ENCODE measurements around the gene CD160.

Gene CD160

DNA sequence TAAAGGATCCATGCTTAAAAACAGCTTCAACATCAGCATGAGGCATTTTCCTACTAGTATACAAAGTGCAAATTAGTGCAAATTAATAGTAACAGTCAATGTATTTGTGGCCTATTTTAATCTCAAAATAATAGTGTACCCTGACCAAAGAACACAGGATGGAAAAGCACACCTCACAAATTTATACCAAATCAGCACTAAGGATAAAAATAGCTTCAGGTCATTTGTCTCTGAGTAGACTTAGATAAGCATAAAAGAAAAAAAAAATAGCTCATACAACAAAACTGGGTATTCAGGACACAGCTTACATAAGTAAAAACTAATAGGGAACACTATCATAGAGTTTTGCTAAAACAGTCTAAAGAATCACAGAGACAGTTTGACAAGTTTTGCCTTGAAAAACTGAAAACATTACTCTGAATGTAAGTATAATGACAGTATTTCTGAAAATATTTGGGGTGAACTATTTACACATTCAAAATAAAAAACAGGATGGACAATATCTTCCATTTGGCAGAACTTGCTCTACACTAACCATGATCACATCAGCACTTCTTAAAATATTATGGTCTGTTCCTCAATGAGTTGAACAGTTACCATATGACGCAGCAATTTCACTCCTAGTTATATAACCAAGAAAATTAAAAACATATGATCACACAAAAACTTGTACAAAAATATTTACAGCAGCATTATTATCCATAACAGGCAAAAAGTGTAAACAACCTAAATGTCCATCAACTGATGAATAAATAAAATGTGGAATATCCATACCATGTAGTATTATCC, 58.3 kb downstream of the CD160 start:
- DNase-seq (ENCODE audit: low read depth), result no peak
- no peak overlapping the region for H3K4me3 ChIP-seq (ENCODE audit: low read depth, low read length)
- TF ChIP-seq, protein P1, sequence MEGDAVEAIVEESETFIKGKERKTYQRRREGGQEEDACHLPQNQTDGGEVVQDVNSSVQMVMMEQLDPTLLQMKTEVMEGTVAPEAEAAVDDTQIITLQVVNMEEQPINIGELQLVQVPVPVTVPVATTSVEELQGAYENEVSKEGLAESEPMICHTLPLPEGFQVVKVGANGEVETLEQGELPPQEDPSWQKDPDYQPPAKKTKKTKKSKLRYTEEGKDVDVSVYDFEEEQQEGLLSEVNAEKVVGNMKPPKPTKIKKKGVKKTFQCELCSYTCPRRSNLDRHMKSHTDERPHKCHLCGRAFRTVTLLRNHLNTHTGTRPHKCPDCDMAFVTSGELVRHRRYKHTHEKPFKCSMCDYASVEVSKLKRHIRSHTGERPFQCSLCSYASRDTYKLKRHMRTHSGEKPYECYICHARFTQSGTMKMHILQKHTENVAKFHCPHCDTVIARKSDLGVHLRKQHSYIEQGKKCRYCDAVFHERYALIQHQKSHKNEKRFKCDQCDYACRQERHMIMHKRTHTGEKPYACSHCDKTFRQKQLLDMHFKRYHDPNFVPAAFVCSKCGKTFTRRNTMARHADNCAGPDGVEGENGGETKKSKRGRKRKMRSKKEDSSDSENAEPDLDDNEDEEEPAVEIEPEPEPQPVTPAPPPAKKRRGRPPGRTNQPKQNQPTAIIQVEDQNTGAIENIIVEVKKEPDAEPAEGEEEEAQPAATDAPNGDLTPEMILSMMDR (IDR thresholded peaks at IDR 0.05; ENCODE audit: low read depth, low read length, missing control alignments), result no peak

GRCh38 chr1:145778146-145778540, 58.8 kb downstream of the CD160 start:
- no peak for DNase-seq (ENCODE audit: low read depth)
- no peak overlapping the region for H3K4me3 ChIP-seq (ENCODE audit: low read depth, low read length)
- TF ChIP-seq, protein P1 (IDR thresholded peaks at IDR 0.05; ENCODE audit: low read depth, low read length, missing control alignments), result no peak

- TF ChIP-seq, protein P1 (IDR thresholded peaks at IDR 0.05; ENCODE audit: low read depth, low read length, missing control alignments), result no peak
- no peak for DNase-seq (ENCODE audit: low read depth)
- no peak overlapping the region for H3K4me3 ChIP-seq (ENCODE audit: low read depth, low read length)
Observed at GRCh38 chr1:145782272-145783099, 63.2 kb downstream of the CD160 start.

GRCh38 chr1:145784409-145784808, 65.1 kb downstream of the CD160 start:
- no peak overlapping the region for H3K4me3 ChIP-seq (ENCODE audit: low read depth, low read length)
- TF ChIP-seq, protein P1 (IDR thresholded peaks at IDR 0.05; ENCODE audit: low read depth, low read length, missing control alignments), result no peak
- DNase-seq (ENCODE audit: low read depth), result no peak

GRCh38 chr1:145785547-145785946, 66.2 kb downstream of the CD160 start:
- DNase-seq (ENCODE audit: low read depth), result no peak
- H3K4me3 ChIP-seq (ENCODE audit: low read depth, low read length), result no peak overlapping the region
- TF ChIP-seq, protein P1 (IDR thresholded peaks at IDR 0.05; ENCODE audit: low read depth, low read length, missing control alignments), result no peak

DNA sequence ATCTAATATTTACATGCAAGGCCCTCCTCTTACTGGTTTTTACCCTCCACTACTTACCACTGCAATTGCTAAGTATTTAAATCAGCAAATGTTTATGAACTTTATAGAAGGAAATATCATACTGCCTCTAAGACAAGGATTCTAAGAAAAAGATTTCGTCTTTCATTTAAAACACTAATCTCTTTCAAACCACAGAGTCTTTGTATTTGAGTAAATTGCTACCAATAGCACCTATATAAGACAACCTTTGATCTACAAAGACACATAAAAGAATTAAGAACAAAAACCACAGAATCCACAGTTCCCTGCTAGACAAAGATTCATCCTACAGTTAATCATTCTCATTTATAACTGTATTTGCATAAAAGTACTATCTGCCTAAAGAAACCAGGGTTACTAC, 67.0 kb downstream of the CD160 start:
- TF ChIP-seq, protein P1 (IDR thresholded peaks at IDR 0.05; ENCODE audit: low read depth, low read length, missing control alignments), result no peak
- H3K4me3 ChIP-seq (ENCODE audit: low read depth, low read length), result no peak overlapping the region
- no peak for DNase-seq (ENCODE audit: low read depth)

Measured in GM12864 (cell line).